Activated naive CD8-positive, alpha-beta T cell treated with anti-CD3 and anti-CD28 coated beads, Interleukin-2, amount 50 U/mL, for 16 hours (primary cell): Measurements from ENCODE around the gene GPR141.
"Not testable (repeated sequence)": the region's sequence is repeated elsewhere in the genome, so short reads cannot be mapped to it uniquely, and the experiment has no call there.

Source experiments
- DNase-seq: peaks from one replicate; pipeline ENCODE4 v3.0.0-alpha.2; 2020; ENCODE audit warnings: low read depth, low spot score

Gene GPR141

GRCh38 chr7:37686556-37687345 is 3.2 kb downstream of the GPR141 start:
- no peak for DNase-seq

DNA sequence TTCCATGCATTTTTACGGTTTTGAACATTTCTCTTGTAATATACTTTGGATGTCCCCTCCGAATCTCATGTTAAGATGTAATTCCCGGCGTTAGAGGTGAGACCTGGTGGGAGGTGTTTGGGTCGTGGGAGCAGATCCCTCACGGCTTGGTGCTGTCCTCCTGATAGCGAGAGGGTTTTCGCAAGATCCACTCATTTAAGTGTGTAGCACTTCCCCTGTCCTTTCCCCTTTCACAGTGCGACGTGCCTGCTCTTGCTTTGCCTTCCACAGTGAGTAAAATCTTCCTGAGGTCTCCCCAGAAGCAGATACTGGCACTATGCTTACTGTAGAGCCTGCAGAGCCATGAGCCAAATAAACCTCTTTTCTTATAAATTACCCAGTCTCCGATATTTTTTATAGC is 6.6 kb downstream of the GPR141 start:
- DNase-seq = no peak

DNA sequence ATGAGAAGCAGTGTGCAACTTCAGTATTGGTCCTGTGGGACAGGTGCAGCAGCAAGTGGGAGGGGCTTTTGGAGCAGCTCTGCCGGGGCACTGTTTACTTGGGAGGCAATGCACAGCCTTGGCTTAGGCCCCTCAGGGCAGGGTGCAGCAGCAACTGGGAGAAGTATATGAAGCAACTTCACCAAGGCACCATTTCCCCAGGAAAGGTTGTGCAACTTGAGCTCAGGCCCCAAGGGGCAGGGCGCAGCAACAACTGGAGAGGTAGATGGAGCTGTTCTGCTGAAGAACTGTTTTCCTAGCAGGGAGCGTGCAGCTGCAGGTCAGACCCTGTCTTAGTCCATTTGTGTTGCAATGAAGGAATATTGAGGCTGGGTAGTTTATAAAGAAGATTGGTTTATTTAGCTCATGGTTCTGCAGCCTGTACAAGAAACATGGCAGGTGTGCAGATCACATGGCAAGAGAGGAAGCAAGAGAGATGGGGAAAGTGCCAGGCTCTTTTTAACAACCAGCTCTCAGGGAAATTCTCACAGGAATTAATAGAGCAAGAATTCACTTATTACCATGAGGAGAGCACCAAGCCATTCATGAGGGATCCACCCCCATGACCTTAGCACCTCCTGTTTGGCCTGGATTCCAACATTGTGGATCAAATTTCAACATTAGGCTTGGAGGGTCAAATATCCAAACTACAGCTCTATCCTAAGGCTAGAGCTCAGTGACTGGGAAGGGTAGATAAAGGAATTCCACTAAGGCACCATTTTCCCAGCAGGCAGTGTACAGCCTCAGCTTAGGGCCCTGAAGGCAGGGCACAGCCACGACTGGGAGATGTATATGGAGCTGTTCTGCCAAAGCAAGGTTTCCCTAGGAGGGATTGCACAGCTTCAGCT is 10.9 kb downstream of the GPR141 start:
- no peak for DNase-seq

DNA sequence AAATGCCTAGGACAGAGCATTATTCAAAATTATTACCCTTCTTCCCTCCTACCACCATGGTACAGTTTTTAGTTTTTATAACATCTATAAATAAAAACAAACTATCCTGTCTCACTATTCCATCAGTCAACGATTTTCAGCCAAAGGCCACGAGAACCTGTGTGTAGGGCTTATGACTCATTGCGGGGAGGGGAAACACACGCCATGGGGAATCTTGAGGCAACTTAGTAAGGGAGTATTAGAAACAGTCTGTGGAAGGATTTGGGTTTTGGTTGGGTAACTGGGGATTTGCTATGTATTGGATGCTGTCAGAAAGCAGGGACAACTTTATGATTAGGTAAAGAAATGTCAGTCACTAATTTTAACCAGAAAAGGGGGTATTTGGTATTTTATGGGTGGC is 14.7 kb downstream of the GPR141 start:
- DNase-seq = no peak

DNA sequence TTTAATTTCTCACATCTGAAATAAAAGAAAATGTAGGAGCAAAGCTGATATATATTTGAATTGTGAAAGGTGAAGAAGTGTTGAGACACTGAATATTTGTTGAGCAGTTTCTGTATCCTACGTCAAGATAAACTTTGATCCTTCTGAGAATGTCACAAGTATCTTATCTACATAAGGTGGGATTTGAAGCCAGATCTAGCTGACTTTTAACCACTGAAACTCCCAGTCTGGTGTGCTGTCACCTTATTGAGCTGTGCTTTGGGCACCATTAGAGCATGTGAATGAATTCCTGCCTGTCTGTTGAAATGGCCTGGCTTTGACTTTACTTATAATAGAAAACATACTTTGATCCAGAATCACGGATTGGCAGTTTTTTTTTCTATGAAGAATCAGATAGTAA is 15.2 kb downstream of the GPR141 start:
- no peak for DNase-seq

DNA sequence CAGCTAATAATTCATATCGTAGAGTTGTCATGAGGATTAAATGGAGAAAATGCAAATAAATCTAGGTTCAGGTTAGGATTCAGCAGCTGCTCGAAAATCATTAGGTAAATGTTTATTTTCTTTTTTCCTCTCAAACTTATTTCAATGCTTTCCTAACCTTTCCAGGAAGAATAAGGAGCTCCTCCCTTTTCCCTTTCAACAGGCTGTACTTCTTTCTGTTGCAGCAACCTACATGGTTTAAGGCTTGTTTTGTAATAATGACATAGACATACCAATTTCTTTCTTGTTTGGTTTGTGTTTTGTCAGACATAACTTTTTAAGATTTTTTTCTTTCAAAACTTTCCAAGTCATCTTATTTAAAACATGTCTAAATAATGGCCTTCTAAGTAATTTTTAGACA is 18.2 kb downstream of the GPR141 start:
- no peak for DNase-seq

DNA sequence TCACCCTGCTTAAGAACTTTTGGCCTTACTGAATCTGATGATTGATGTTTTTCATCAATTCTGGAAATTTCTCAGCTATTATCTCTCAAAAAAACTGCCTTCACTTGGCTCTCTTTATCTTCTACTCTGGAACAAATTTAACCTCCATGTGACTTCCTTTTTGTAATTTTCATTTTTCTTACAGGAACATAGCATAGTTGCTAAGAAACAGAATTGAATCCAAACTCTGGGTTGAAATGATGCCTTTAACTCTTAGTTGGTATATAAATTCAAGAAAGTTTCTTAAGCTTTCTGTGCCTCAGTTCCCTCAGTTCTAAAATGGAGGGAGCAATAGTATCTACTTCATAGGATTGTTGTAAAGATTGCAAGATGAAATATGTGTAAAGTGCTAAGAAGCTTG is 19.8 kb downstream of the GPR141 start:
- DNase-seq = no peak

DNA sequence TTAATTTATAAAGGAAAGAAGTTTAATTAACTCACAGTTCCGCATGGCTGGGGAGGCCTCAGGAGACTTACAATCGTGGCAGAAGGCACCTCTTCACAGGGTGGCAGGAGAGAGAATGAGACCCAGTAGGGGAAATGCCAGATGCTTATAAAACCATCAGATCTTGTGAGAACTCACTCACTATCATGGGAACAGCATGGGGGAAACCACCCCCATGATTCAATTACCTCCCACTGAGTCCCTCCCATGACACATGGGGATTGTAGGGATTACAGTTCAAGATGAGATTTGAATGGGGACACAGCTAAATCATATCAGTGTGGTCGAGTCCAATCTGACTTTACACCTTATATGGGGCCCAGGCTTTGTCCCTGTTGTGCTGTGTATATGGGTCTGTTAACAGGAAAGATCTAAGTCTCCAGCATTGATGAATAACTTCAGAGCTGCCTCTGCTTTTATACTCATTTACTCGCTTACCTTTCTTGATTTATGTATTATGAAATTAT is 20.8 kb downstream of the GPR141 start:
- DNase-seq = not testable (repeated sequence)

DNA sequence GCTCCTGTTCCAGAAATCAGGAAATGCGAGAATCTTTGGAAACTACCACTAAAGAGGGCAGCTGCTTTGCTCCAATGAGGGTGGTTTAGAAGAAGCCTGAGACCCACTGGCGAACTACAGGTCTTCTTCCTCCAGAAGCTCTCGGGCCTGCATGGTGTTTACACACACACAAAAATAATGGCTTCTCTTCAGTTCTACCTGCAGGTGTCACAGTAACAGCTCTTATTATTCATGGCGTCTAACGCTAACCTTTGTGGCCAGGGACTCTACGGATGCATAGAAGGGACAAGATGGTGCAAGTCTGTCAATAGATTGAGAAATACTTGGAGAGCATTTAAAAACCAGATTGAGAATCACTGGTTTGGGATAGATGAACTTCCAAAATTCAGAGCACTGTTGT is 22.4 kb downstream of the GPR141 start:
- no peak for DNase-seq

DNA sequence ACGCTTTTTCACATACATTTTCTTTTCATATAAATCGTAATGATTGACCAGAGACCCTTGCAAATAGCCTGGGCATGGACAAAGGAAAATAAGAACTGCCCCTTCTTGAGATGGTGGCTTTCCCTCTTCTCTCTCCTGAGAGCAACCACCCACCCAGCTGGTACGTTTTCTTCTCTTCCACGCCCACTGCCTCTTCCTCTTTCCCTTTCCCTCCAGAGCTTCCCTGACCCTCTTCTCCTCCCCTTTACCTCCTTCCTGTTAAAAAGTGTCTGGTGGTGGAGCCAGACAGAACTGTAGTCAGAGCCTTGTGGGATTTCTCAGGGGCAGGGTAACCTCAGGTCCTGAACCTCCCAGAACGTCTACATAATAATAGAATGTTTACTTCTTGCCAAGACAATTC is 23.2 kb downstream of the GPR141 start:
- no peak for DNase-seq

DNA sequence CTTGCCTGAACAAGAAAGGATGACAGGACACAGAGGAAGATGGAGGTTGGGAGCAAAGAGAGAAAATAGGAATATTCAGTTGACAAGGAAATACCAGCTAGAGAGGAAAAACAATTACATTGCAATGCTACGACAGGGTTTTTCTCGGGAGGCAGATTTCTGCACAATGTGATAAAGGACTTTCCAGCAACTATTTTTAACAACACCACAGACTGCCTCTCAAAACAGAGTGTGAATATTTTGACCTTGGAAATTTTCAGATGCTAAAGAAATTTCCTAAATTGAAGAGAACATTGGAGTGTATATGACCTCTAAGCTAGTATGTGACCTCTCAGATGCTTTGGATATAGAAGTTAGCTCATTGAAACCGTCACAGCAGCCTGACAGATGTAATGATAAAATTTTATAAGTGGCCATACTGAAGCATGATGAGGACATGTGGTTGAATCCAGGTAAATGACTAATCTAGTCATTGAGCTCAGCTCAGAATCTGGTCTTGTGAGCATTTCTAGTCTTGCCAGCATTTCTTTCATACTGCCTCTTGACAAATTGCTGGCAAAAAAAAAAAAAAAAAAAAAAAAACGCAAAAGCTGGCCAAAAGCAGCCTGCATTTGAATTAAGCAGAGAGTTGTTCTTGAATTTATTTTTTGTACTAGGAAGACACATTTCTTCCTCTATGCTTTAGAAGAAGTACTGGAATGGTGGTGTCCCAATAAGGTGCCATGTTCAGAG is 24.4 kb downstream of the GPR141 start:
- DNase-seq = no peak

- no peak for DNase-seq
These were observed 26.3 kb downstream of the GPR141 start for GRCh38 chr7:37709631-37710509.

GRCh38 chr7:37713613-37714012 is 30.0 kb downstream of the GPR141 start:
- no peak for DNase-seq

- no peak for DNase-seq
These were observed 31.0 kb downstream of the GPR141 start for GRCh38 chr7:37714606-37715005.

- no peak for DNase-seq
These were observed 35.0 kb downstream of the GPR141 start for GRCh38 chr7:37718585-37718984.

DNA sequence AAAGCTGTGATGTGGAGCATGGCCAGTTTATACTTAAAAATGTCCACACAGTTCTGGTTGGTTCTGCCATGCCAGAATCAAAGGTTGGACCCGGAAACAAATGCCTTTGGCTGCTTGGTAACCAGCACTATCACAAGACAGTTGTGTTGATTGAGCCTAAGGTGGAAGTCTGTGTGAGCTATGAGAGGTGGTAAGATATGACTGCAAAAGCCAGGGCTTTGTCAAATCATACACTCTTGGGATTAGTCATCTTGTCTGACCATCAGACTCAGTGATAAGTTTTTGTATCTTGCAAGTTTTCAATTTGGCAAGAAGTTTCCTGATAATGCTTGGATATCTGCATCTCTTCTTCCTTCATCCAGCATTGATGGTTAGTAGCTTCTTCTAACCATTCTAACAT is 35.5 kb downstream of the GPR141 start:
- DNase-seq = no peak

DNA sequence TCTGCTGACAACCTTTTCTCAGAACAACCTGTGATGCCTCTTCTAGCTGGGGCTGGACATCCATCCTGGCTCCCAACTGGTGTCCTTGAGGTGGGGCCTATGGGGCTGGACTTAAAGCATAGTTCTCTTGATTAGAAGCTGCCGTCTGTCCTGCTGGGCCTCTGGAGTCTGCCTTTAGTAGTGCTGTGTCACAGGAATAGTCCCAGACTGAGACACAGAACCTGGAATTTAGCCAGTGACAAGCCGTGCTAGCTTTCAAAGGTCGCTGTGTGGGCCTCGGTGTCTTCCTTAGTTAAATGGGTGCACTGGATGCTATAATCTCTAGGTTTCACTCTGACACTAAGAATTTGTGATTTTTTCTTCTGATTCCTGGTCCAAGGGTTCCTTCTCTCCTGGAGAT is 41.2 kb downstream of the GPR141 start:
- DNase-seq = no peak

GRCh38 chr7:37726016-37726415 is 42.5 kb downstream of the GPR141 start:
- no peak for DNase-seq

GRCh38 chr7:37728747-37729146 is 45.2 kb downstream of the GPR141 start:
- DNase-seq = no peak

GRCh38 chr7:37729181-37729580 is 45.6 kb downstream of the GPR141 start:
- DNase-seq = no peak

GRCh38 chr7:37730501-37730900 is 46.9 kb downstream of the GPR141 start:
- DNase-seq = no peak
